ENCODE data around the gene MBD5.

Gene MBD5

DNA sequence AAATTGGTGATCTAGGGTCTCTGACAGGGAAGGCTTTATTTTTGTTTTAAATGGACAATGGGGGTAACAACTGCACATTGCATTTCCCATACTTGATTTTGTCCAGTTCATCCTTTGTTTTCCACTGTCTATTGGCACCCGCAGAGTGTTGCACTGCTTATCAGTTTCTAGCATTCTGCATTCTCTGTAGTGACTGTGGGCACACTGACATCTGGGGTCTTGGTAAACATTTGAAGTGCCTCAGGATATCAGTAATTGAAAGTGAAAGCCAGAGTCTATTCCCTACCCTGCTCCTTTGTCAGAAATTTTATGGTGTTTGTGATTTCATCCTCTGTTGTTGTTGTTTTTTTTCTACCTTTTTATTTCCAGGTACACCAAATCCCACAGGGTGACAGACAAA lies 491.6 kb downstream of the MBD5 start:
- no peak for DNase-seq (ENCODE audit: low spot score in 2 of 2)
- H3K4me3 Mint-ChIP-seq, result no peak overlapping the region
- peaks cover 5% of the 10 kb centered on the region for H3K36me3 Mint-ChIP-seq (ENCODE audit: insufficient read depth)
- ATAC-seq (replicated peaks; ENCODE audit: extremely low read depth, poor library complexity, severe bottlenecking), result no peak
- H3K4me1 Mint-ChIP-seq, result peaks cover 10% of the 10 kb centered on the region
- no peaks in the 10 kb centered on the region for H3K27me3 Mint-ChIP-seq
- no peaks in the 10 kb centered on the region for H3K9me3 Mint-ChIP-seq
- no peak overlapping the region for H3K27ac Mint-ChIP-seq (ENCODE audit: low read depth)

DNA sequence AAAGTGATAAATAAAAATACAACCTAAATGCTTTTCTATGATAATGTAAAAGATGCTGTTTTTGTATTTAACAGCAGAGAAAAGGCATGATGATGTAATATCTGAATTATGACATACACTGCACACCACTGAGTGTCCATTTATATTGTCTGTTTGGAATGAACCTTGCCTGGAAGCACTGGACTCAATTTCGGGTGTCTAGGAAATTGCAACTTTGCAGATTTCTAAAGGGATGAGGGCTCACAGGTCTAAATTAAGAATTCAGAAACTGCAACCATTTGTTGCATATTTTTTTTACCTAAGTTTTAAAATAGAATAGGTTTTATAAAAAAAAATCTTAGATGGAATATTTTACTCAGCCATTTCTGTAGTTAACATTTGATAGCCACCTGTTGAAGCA lies 492.5 kb downstream of the MBD5 start:
- Mint-ChIP-seq H3K9me3 (no peaks in the 10 kb centered on the region), H3K27ac (ENCODE audit: low read depth) (no peak overlapping the region), H3K4me1 (peaks cover 10% of the 10 kb centered on the region), H3K4me3 (no peak overlapping the region), H3K36me3 (ENCODE audit: insufficient read depth) (peaks cover 5% of the 10 kb centered on the region), H3K27me3 (no peaks in the 10 kb centered on the region)
- ATAC-seq (replicated peaks; ENCODE audit: extremely low read depth, poor library complexity, severe bottlenecking) (no peak), DNase-seq (ENCODE audit: low spot score in 2 of 2) (no peak)

GRCh38 chr2:148515120-148515519 lies 494.2 kb downstream of the MBD5 start:
- no peak for DNase-seq (ENCODE audit: low spot score in 2 of 2)
- no peaks in the 10 kb centered on the region for H3K9me3 Mint-ChIP-seq
- H3K27ac Mint-ChIP-seq (ENCODE audit: low read depth), result no peak overlapping the region
- ATAC-seq (replicated peaks; ENCODE audit: extremely low read depth, poor library complexity, severe bottlenecking), result no peak
- H3K4me3 Mint-ChIP-seq, result no peak overlapping the region
- H3K27me3 Mint-ChIP-seq, result no peaks in the 10 kb centered on the region
- peaks cover 2% of the 10 kb centered on the region for H3K36me3 Mint-ChIP-seq (ENCODE audit: insufficient read depth)
- no peaks in the 10 kb centered on the region for H3K4me1 Mint-ChIP-seq

- Mint-ChIP-seq H3K9me3 (no peaks in the 10 kb centered on the region), H3K27me3 (no peaks in the 10 kb centered on the region), H3K36me3 (ENCODE audit: insufficient read depth) (peaks cover 3% of the 10 kb centered on the region), H3K4me3 (no peak overlapping the region), H3K4me1 (no peaks in the 10 kb centered on the region), H3K27ac (ENCODE audit: low read depth) (no peak overlapping the region)
- no peak for ATAC-seq (replicated peaks; ENCODE audit: extremely low read depth, poor library complexity, severe bottlenecking)
- DNase-seq (ENCODE audit: low spot score in 2 of 2), result no peak
Measured at GRCh38 chr2:148515976-148516375, 495.1 kb downstream of the MBD5 start.

GRCh38 chr2:148517296-148517695 lies 496.4 kb downstream of the MBD5 start:
- no peak for DNase-seq (ENCODE audit: low spot score in 2 of 2)
- H3K36me3 Mint-ChIP-seq (ENCODE audit: insufficient read depth), result peaks cover 3% of the 10 kb centered on the region
- H3K27ac Mint-ChIP-seq (ENCODE audit: low read depth), result no peak overlapping the region
- no peak overlapping the region for H3K4me3 Mint-ChIP-seq
- no peaks in the 10 kb centered on the region for H3K27me3 Mint-ChIP-seq
- H3K9me3 Mint-ChIP-seq, result no peaks in the 10 kb centered on the region
- no peak for ATAC-seq (replicated peaks; ENCODE audit: extremely low read depth, poor library complexity, severe bottlenecking)
- no peaks in the 10 kb centered on the region for H3K4me1 Mint-ChIP-seq

- Mint-ChIP-seq H3K4me1 (no peaks in the 10 kb centered on the region), H3K9me3 (no peaks in the 10 kb centered on the region), H3K27ac (ENCODE audit: low read depth) (no peak overlapping the region), H3K27me3 (no peaks in the 10 kb centered on the region), H3K36me3 (ENCODE audit: insufficient read depth) (peaks cover 3% of the 10 kb centered on the region), H3K4me3 (no peak overlapping the region)
- DNase-seq (ENCODE audit: low spot score in 2 of 2) (no peak), ATAC-seq (replicated peaks; ENCODE audit: extremely low read depth, poor library complexity, severe bottlenecking) (no peak)
Measured at GRCh38 chr2:148517822-148518221, 496.9 kb downstream of the MBD5 start.

GRCh38 chr2:148519013-148519412 lies 498.1 kb downstream of the MBD5 start:
- peaks cover 8% of the 10 kb centered on the region for H3K4me1 Mint-ChIP-seq
- no peaks in the 10 kb centered on the region for H3K27me3 Mint-ChIP-seq
- H3K9me3 Mint-ChIP-seq, result no peaks in the 10 kb centered on the region
- DNase-seq (ENCODE audit: low spot score in 2 of 2) (no peak), ATAC-seq (replicated peaks; ENCODE audit: extremely low read depth, poor library complexity, severe bottlenecking) (no peak)
- no peak overlapping the region for H3K27ac Mint-ChIP-seq (ENCODE audit: low read depth)
- peaks cover 6% of the 10 kb centered on the region for H3K36me3 Mint-ChIP-seq (ENCODE audit: insufficient read depth)
- no peak overlapping the region for H3K4me3 Mint-ChIP-seq

GRCh38 chr2:148521181-148521580 lies 500.3 kb downstream of the MBD5 start:
- DNase-seq (ENCODE audit: low spot score in 2 of 2) (no peak), ATAC-seq (replicated peaks; ENCODE audit: extremely low read depth, poor library complexity, severe bottlenecking) (no peak)
- H3K4me1 Mint-ChIP-seq, result peaks cover 24% of the 10 kb centered on the region
- no peak overlapping the region for H3K4me3 Mint-ChIP-seq
- no peak overlapping the region for H3K27ac Mint-ChIP-seq (ENCODE audit: low read depth)
- peaks cover 6% of the 10 kb centered on the region for H3K36me3 Mint-ChIP-seq (ENCODE audit: insufficient read depth)
- H3K9me3 Mint-ChIP-seq, result no peaks in the 10 kb centered on the region
- H3K27me3 Mint-ChIP-seq, result no peaks in the 10 kb centered on the region

- H3K4me3 Mint-ChIP-seq, result peak overlapping the region; percentile 6
- peaks cover 37% of the 10 kb centered on the region for H3K4me1 Mint-ChIP-seq
- no peak overlapping the region for H3K27ac Mint-ChIP-seq (ENCODE audit: low read depth)
- H3K36me3 Mint-ChIP-seq (ENCODE audit: insufficient read depth), result peaks cover 6% of the 10 kb centered on the region
- DNase-seq (ENCODE audit: low spot score in 2 of 2) (no peak), ATAC-seq (replicated peaks; ENCODE audit: extremely low read depth, poor library complexity, severe bottlenecking) (no peak)
- no peaks in the 10 kb centered on the region for H3K27me3 Mint-ChIP-seq
- no peaks in the 10 kb centered on the region for H3K9me3 Mint-ChIP-seq
Measured at GRCh38 chr2:148523315-148523714, 502.4 kb downstream of the MBD5 start.

DNA sequence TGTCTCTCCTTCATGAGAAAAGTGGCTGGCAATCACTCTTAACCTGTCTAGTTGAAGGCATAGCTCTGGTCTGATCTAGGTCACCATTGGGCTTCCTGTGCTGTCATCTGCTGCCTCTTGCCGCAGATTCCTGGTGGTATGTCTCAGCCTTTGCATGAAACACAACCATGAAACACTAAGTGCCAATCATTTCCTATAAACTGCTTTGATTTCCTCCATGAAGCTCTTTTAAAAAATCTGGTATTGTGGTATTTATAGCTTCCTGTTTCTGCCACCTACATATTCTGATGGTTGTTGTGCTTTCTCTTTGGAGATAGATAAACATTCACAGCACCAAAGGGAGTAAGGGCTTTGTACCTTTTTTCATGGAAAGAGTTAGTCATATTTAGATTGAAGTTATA lies 503.6 kb downstream of the MBD5 start:
- H3K4me1 Mint-ChIP-seq, result peaks cover 37% of the 10 kb centered on the region

GRCh38 chr2:148525130-148525529 lies 504.2 kb downstream of the MBD5 start:
- Mint-ChIP-seq H3K27me3 (no peaks in the 10 kb centered on the region), H3K27ac (ENCODE audit: low read depth) (peak overlapping the region; percentile 78), H3K4me3 (no peak overlapping the region), H3K9me3 (no peaks in the 10 kb centered on the region), H3K36me3 (ENCODE audit: insufficient read depth) (peaks cover 8% of the 10 kb centered on the region), H3K4me1 (peaks cover 37% of the 10 kb centered on the region)
- DNase-seq (ENCODE audit: low spot score in 2 of 2), result no peak
- no peak for ATAC-seq (replicated peaks; ENCODE audit: extremely low read depth, poor library complexity, severe bottlenecking)

More for the DNA sequence above, 503.6 kb downstream of the MBD5 start:
- Mint-ChIP-seq H3K4me3 (peak overlapping the region; percentile 3), H3K27me3 (no peaks in the 10 kb centered on the region), H3K36me3 (ENCODE audit: insufficient read depth) (peaks cover 6% of the 10 kb centered on the region), H3K27ac (ENCODE audit: low read depth) (peak overlapping the region; percentile 78), H3K9me3 (no peaks in the 10 kb centered on the region)
- peak in 1 of 2 donors; percentile 28 for DNase-seq (ENCODE audit: low spot score in 2 of 2)
- ATAC-seq (replicated peaks; ENCODE audit: extremely low read depth, poor library complexity, severe bottlenecking), result peak; percentile 90

GRCh38 chr2:148526509-148527346 lies 505.8 kb downstream of the MBD5 start:
- Mint-ChIP-seq H3K4me3 (peak overlapping the region; percentile 29), H3K27ac (ENCODE audit: low read depth) (peak overlapping the region; percentile 63), H3K27me3 (no peaks in the 10 kb centered on the region), H3K36me3 (ENCODE audit: insufficient read depth) (peaks cover 8% of the 10 kb centered on the region), H3K9me3 (no peaks in the 10 kb centered on the region), H3K4me1 (peaks cover 37% of the 10 kb centered on the region)
- ATAC-seq (replicated peaks; ENCODE audit: extremely low read depth, poor library complexity, severe bottlenecking) (no peak), DNase-seq (ENCODE audit: low spot score in 2 of 2) (no peak)

GRCh38 chr2:148527488-148528340 lies 506.8 kb downstream of the MBD5 start:
- DNase-seq (ENCODE audit: low spot score in 2 of 2), result no peak
- Mint-ChIP-seq H3K4me1 (peaks cover 37% of the 10 kb centered on the region), H3K27me3 (no peaks in the 10 kb centered on the region), H3K27ac (ENCODE audit: low read depth) (peak overlapping the region; percentile 63), H3K4me3 (peak overlapping the region; percentile 29), H3K9me3 (no peaks in the 10 kb centered on the region), H3K36me3 (ENCODE audit: insufficient read depth) (peaks cover 8% of the 10 kb centered on the region)
- no peak for ATAC-seq (replicated peaks; ENCODE audit: extremely low read depth, poor library complexity, severe bottlenecking)

All from central memory CD8-positive, alpha-beta T cell (primary cell).